NB4 (cell line): Measurements from ENCODE around the gene ARIH1.
"Not testable (repeated sequence)": the region's sequence is repeated elsewhere in the genome, so short reads cannot be mapped to it uniquely, and the experiment has no call there.

Experiments used
- DNase-seq: peaks from one replicate; pipeline ENCODE4 v3.0.0; 2010; ENCODE audit warnings: low read depth
- H3K4me3 ChIP-seq: one replicate; pipeline ENCODE4 v1.5.1; 2011; ENCODE audit warnings: mild to moderate bottlenecking, low read depth, low read length, moderate library complexity

Gene ARIH1

GRCh38 chr15:72642271-72642670, 168.1 kb downstream of the ARIH1 start:
- not testable (repeated sequence) for DNase-seq

GRCh38 chr15:72648631-72649253, 174.6 kb downstream of the ARIH1 start:
- not testable (repeated sequence) for DNase-seq, H3K4me3 ChIP-seq

More at GRCh38 chr15:72642271-72642670, 168.1 kb downstream of the ARIH1 start:
- H3K4me3 ChIP-seq, result not testable (repeated sequence)
